HCT116 (cell line): ENCODE results near the gene SEC24D. TPM values are rescaled to one million over a fixed set of nuclear protein-coding genes. Genes with fewer than 3 reads are reported as not detected.

Source experiments
- ATAC-seq: fragments of 200-7000 bp; cut with Tn5 transposase; 2 replicates; pipeline ENCODE4 v1.9.1; 2020; ENCODE audit warnings: mild to moderate bottlenecking, moderate library complexity
- BruUV-seq: library from RNA; stranded (reverse); fragments of 400-500 nt; replicated peaks from 2 replicates; lab custom pipeline; 2021; lab: Mats Ljungman, UMichigan
- CTCF ChIA-PET: fragments of 300-600 bp; sonication (Branson Sonifier 250); formaldehyde crosslinking; loops from one replicate; lab custom pipeline; 2021; ENCODE audit warnings: antibody characterized with exemption; lab: Charles Lee
- POLR2A ChIA-PET: fragments of 300-600, 350-600 bp; sonication (Branson Sonifier 250); formaldehyde crosslinking; loops from one replicate; lab custom pipeline; 2021; ENCODE audit warnings: antibody characterized with exemption; lab: Charles Lee
- RAD21 ChIA-PET, 2 experiments: fragments of 300-600 bp; sonication (Branson Sonifier 250); formaldehyde crosslinking; loops; one replicate each; lab custom pipeline; 2023; ENCODE audit warnings: low total read pairs in 2 of 2; ENCODE audit not compliant: uncharacterized antibody in 2 of 2, unreplicated experiment in 2 of 2, low non-redundant PET in 1 of 2; lab: Charles Lee
- DNase-seq: peaks from one replicate; pipeline ENCODE4 v3.0.0-alpha.2; 2010; ENCODE audit warnings: low read depth, low spot score
- H2AFZ ChIP-seq: fragments of 200-600 bp; shearing (Covaris generic), sonication (generic); 2 replicates; pipeline ENCODE4 v1.6.1; 2017; ENCODE audit warnings: low read depth, mixed run types, mixed read lengths, antibody characterized with exemption, low read length; ENCODE audit not compliant: poor library complexity, severe bottlenecking
- H3K27ac ChIP-seq: 2 replicates; pipeline ENCODE4 v1.5.1; 2012; ENCODE audit warnings: low read depth, low read length
- H3K27me3 ChIP-seq: fragments of 200-600 bp; sonication (generic); 2 replicates; pipeline ENCODE4 v1.6.1; 2016; ENCODE audit warnings: mixed run types, low read length, mixed read lengths; ENCODE audit not compliant: insufficient read depth
- H3K36me3 ChIP-seq, 2 experiments: fragments of 200-500 bp in 1 of 2; fragments of 200-600 bp in 1 of 2; sonication (Bioruptor generic) in 1 of 2; sonication (generic) in 1 of 2; 2 replicates each; pipeline versions ENCODE4 v1.5.1 to v1.6.1; 2014 to 2016; ENCODE audit warnings: low read length in 2 of 2, inconsistent platforms in 1 of 2, mixed read lengths in 1 of 2, mixed run types in 1 of 2; ENCODE audit not compliant: insufficient read depth in 2 of 2, control insufficient read depth in 1 of 2
- H3K4me1 ChIP-seq, 2 experiments: fragments of 200-600 bp in 1 of 2; sonication (generic) in 1 of 2; 2 replicates each; pipeline versions ENCODE4 v1.5.1 to v1.6.1; 2012 to 2017; ENCODE audit warnings: low read length in 2 of 2, inconsistent platforms in 1 of 2, mild to moderate bottlenecking in 1 of 2, mixed read lengths in 1 of 2, mixed run types in 1 of 2, moderate library complexity in 1 of 2; ENCODE audit not compliant: insufficient read depth in 2 of 2, control insufficient read depth in 1 of 2
- H3K4me2 ChIP-seq: fragments of 200-600 bp; sonication (generic); 2 replicates; pipeline ENCODE4 v1.6.1; 2017; ENCODE audit warnings: mixed run types, low read length, mixed read lengths
- H3K4me3 ChIP-seq, 2 experiments: fragments of 200-600 bp in 1 of 2; sonication (generic) in 1 of 2; replicated peaks in 1 of 2; 2 replicates each; pipeline ENCODE4 v1.5.1; 2011 to 2016; ENCODE audit warnings: low read length in 2 of 2, control low read depth in 1 of 2, low read depth in 1 of 2, mild to moderate bottlenecking in 1 of 2, mixed read lengths in 1 of 2, mixed run types in 1 of 2
- H3K79me2 ChIP-seq: fragments of 200-600 bp; sonication (generic); 2 replicates; pipeline ENCODE4 v1.6.1; 2017; ENCODE audit warnings: mild to moderate bottlenecking, mixed run types, low read length, moderate library complexity, mixed read lengths; ENCODE audit not compliant: insufficient read depth
- H3K9ac ChIP-seq: fragments of 200-600 bp; sonication (generic); 2 replicates; pipeline ENCODE4 v1.6.1; 2016; ENCODE audit warnings: low read length, mixed read lengths
- H3K9me2 ChIP-seq: fragments of 200-600 bp; sonication (generic), shearing (Covaris generic); 2 replicates; pipeline ENCODE4 v1.6.1; 2017; ENCODE audit warnings: mixed run types, mild to moderate bottlenecking, moderate library complexity; ENCODE audit not compliant: insufficient read depth
- H3K9me3 ChIP-seq, 2 experiments: fragments of 200-500 bp in 1 of 2; fragments of 200-600 bp in 1 of 2; sonication (Bioruptor generic) in 1 of 2; sonication (generic) in 1 of 2; 2 replicates each; pipeline ENCODE4 v1.6.1; 2014 to 2017; ENCODE audit warnings: low read length in 2 of 2, mixed read lengths in 2 of 2, inconsistent platforms in 1 of 2, low read depth in 1 of 2, mild to moderate bottlenecking in 1 of 2, mixed run types in 1 of 2, moderate library complexity in 1 of 2; ENCODE audit not compliant: control insufficient read depth in 1 of 2, insufficient read depth in 1 of 2
- H4K20me1 ChIP-seq: fragments of 200-600 bp; sonication (generic), shearing (Covaris generic); 2 replicates; pipeline ENCODE4 v1.6.1; 2017; ENCODE audit warnings: mixed run types, mild to moderate bottlenecking, moderate library complexity; ENCODE audit not compliant: insufficient read depth
- ATF3 ChIP-seq: IDR thresholded peaks from 2 replicates; pipeline ENCODE4 v1.6.1; 2012
- RAD21 ChIP-seq: IDR thresholded peaks from 2 replicates; pipeline ENCODE4 v1.6.1; 2012; ENCODE audit warnings: low read depth, mild to moderate bottlenecking
- TCF7L2 ChIP-seq: IDR thresholded peaks from 2 replicates; pipeline ENCODE4 v1.7.0; 2011; ENCODE audit warnings: borderline replicate concordance, inconsistent platforms; ENCODE audit not compliant: insufficient read depth, insufficient read length; ENCODE audit errors: extremely low read depth
- YY1 ChIP-seq: IDR thresholded peaks from 2 replicates; pipeline ENCODE4 v1.6.1; 2011; ENCODE audit warnings: low read length, low read depth, moderate library complexity, mild to moderate bottlenecking; ENCODE audit not compliant: insufficient replicate concordance; ENCODE audit errors: extremely low read depth
- intact Hi-C: fragments of 100-400 bp; cut with micrococcal nuclease; formaldehyde crosslinking; loops from 2 replicates; pipeline ENCODE4 v1.10.0; 2022
- total RNA-seq: library from RNA; stranded (reverse); gene quantifications from one replicate; pipeline ENCODE4 v1.2.1, GENCODE V29; 2021; ENCODE audit not compliant: unreplicated experiment
- TF ChIP-seq, protein P1 (sequence below): IDR thresholded peaks from 2 replicates; pipeline ENCODE4 v1.6.1; 2012; ENCODE audit warnings: low read depth

Gene SEC24D
- total RNA-seq, 1 experiment from 2014 or later = 28.5 TPM

DNA sequence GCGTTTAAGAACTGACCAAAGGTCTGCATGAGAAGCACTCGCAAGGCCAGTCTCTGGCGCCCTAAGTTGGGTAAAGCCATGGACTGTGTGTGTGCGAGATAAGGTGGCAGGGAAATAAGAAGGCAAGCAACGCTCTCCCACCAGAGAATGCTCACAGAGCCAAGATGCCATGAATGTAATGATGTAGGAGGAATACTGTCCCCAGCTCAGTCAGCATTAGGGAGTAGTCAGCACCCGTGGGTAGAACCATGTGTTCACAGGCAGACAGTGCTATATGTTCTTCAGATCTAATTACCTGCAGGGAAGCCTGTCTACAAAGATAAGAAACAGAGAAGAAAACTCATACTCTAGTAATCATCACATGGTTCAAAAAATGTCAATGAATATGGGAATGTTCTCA is 68.8 kb downstream of the SEC24D start:
- ChIA-PET POLR2A (no interaction called here), CTCF (no interaction called here), RAD21 (no interaction called here)
- BruUV-seq = no TSS peak
- H3K4me3 ChIP-seq = no peak overlapping the region
- no peaks in the 10 kb centered on the region for H3K27me3 ChIP-seq
- no peak overlapping the region for H3K27ac ChIP-seq
- intact Hi-C loops = no loop called here
- no peak overlapping the region for H3K9ac ChIP-seq
- no peaks in the 10 kb centered on the region for H4K20me1 ChIP-seq
- H3K4me1 ChIP-seq = peaks cover 5 to 9% of the 10 kb centered on the region in 2 experiments; a peak in 3 of 4 replicates
- no peak for ATAC-seq
- H2AFZ ChIP-seq = no peak overlapping the region
- no peak for DNase-seq
- H3K79me2 ChIP-seq = no peaks in the 10 kb centered on the region
- H3K4me2 ChIP-seq = no peak overlapping the region
- H3K36me3 ChIP-seq = peaks cover 0 to 7% of the 10 kb centered on the region in 2 experiments; a peak in 2 of 4 replicates
- H3K9me3 ChIP-seq = no peaks in the 10 kb centered on the region
- no peaks in the 10 kb centered on the region for H3K9me2 ChIP-seq
- TF ChIP-seq YY1 (no peak), RAD21 (no peak), TCF7L2 (no peak), ATF3 (no peak)
- TF ChIP-seq, protein P1, sequence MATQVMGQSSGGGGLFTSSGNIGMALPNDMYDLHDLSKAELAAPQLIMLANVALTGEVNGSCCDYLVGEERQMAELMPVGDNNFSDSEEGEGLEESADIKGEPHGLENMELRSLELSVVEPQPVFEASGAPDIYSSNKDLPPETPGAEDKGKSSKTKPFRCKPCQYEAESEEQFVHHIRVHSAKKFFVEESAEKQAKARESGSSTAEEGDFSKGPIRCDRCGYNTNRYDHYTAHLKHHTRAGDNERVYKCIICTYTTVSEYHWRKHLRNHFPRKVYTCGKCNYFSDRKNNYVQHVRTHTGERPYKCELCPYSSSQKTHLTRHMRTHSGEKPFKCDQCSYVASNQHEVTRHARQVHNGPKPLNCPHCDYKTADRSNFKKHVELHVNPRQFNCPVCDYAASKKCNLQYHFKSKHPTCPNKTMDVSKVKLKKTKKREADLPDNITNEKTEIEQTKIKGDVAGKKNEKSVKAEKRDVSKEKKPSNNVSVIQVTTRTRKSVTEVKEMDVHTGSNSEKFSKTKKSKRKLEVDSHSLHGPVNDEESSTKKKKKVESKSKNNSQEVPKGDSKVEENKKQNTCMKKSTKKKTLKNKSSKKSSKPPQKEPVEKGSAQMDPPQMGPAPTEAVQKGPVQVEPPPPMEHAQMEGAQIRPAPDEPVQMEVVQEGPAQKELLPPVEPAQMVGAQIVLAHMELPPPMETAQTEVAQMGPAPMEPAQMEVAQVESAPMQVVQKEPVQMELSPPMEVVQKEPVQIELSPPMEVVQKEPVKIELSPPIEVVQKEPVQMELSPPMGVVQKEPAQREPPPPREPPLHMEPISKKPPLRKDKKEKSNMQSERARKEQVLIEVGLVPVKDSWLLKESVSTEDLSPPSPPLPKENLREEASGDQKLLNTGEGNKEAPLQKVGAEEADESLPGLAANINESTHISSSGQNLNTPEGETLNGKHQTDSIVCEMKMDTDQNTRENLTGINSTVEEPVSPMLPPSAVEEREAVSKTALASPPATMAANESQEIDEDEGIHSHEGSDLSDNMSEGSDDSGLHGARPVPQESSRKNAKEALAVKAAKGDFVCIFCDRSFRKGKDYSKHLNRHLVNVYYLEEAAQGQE = no peak
